Measurements from ENCODE around the gene PSORS1C1. TPM values are rescaled to one million over a fixed set of nuclear protein-coding genes. Genes with fewer than 3 reads are reported as not detected.

The PSORS1C1 gene
- polyA plus RNA-seq, 12 donors: 0.41 to 1.3 (median 0.67) TPM; not detected in 2

GRCh38 chr6:31125586-31126363 is 11.2 kb downstream of the PSORS1C1 start:
- no peak for DNase-seq

GRCh38 chr6:31126396-31127175 is 12.0 kb downstream of the PSORS1C1 start:
- DNase-seq: no peak

GRCh38 chr6:31128093-31128676 is 13.6 kb downstream of the PSORS1C1 start:
- DNase-seq: no peak

- no peak for DNase-seq
Observed at GRCh38 chr6:31129130-31129529, 14.5 kb downstream of the PSORS1C1 start.

- no peak for DNase-seq
Observed at GRCh38 chr6:31130751-31131150, 16.2 kb downstream of the PSORS1C1 start.

- DNase-seq: no peak
Observed at GRCh38 chr6:31131595-31131994, 17.0 kb downstream of the PSORS1C1 start.

- no peak for DNase-seq
Observed at GRCh38 chr6:31132806-31133205, 18.2 kb downstream of the PSORS1C1 start.

GRCh38 chr6:31135710-31136109 is 21.1 kb downstream of the PSORS1C1 start:
- DNase-seq: no peak

GRCh38 chr6:31138982-31139381 is 24.4 kb downstream of the PSORS1C1 start, which contains the start of gene PSORS1C2:
Gene PSORS1C2, minus strand, starts transcription at chr6:31139066. Its CDS starts 40 bp downstream, at chr6:31139026.
- DNase-seq: no peak

- DNase-seq: no peak
Observed at GRCh38 chr6:31139599-31139998, 25.0 kb downstream of the PSORS1C1 start.

- DNase-seq: no peak
Observed at GRCh38 chr6:31140643-31141042, 26.0 kb downstream of the PSORS1C1 start.

GRCh38 chr6:31142361-31142761 is 27.8 kb downstream of the PSORS1C1 start:
- DNase-seq: peak; percentile 29

- DNase-seq: peak; percentile 65
Observed at GRCh38 chr6:31143148-31143547, 28.5 kb downstream of the PSORS1C1 start.

GRCh38 chr6:31144296-31144969 is 29.8 kb downstream of the PSORS1C1 start:
- DNase-seq: no peak

- DNase-seq: no peak
Observed at GRCh38 chr6:31144970-31145340, 30.4 kb downstream of the PSORS1C1 start.

- no peak for DNase-seq
Observed at GRCh38 chr6:31145386-31145785, 30.8 kb downstream of the PSORS1C1 start.

- DNase-seq: no peak
Observed at GRCh38 chr6:31149827-31150447, 35.3 kb downstream of the PSORS1C1 start.

- DNase-seq: no peak
Observed at GRCh38 chr6:31152781-31153180, 38.2 kb downstream of the PSORS1C1 start.

- no peak for DNase-seq
Observed at GRCh38 chr6:31154436-31154835, 39.8 kb downstream of the PSORS1C1 start.

GRCh38 chr6:31156641-31157040 is 42.0 kb downstream of the PSORS1C1 start:
- DNase-seq: no peak

GRCh38 chr6:31157513-31158139 is 43.0 kb downstream of the PSORS1C1 start, which contains the start of gene CCHCR1:
Gene CCHCR1, minus strand, starts transcription at chr6:31157802. Its CDS starts 202 bp downstream, at chr6:31157600.
- no peak for DNase-seq

Measured in muscle of arm (tissue), 12 donors.